CD8-positive, alpha-beta memory T cell (primary cell): ENCODE data around the gene RABGAP1. TPM values are rescaled to one million over a fixed set of nuclear protein-coding genes. Genes with fewer than 3 reads are reported as not detected.

Experiments used
- CTCF ChIA-PET: fragments of 350-600 bp; sonication (Branson Sonifier 250); formaldehyde crosslinking; loops from one replicate; lab custom pipeline; 2021; ENCODE audit warnings: antibody characterized with exemption; lab: Charles Lee
- POLR2A ChIA-PET: fragments of 350-600 bp; sonication (Branson Sonifier 250); formaldehyde crosslinking; loops from one replicate; lab custom pipeline; 2021; ENCODE audit warnings: antibody characterized with exemption; lab: Charles Lee
- DNase-seq, 5 donors: peaks; one replicate each; pipeline versions ENCODE4 v3.0.0 to v3.0.0-alpha.2; 2020 to 2022; ENCODE audit warnings: mixed read lengths in 1 of 5
- H3K27ac ChIP-seq: one replicate; pipeline ENCODE4 v1.7.0; 2013; ENCODE audit warnings: low read depth, mild to moderate bottlenecking, low read length, moderate library complexity
- H3K27me3 ChIP-seq: 2 replicates; pipeline ENCODE4 v1.7.0; 2013; ENCODE audit warnings: low read length, mild to moderate bottlenecking; ENCODE audit not compliant: insufficient read depth, poor library complexity, severe bottlenecking
- H3K36me3 ChIP-seq: 2 replicates; pipeline ENCODE4 v1.7.0; 2013; ENCODE audit warnings: mild to moderate bottlenecking, low read length, moderate library complexity; ENCODE audit not compliant: insufficient read depth
- H3K4me1 ChIP-seq: 2 replicates; pipeline ENCODE4 v1.7.0; 2013; ENCODE audit warnings: mild to moderate bottlenecking, low read length, moderate library complexity; ENCODE audit not compliant: insufficient read depth
- H3K4me3 ChIP-seq: 2 replicates; pipeline ENCODE4 v1.7.0; 2013; ENCODE audit warnings: mild to moderate bottlenecking, low read length
- H3K9me3 ChIP-seq: 2 replicates; pipeline ENCODE4 v1.7.0; 2013; ENCODE audit warnings: mild to moderate bottlenecking, low read length
- H3K27ac Mint-ChIP-seq, 8 donors: one replicate each; pipeline ENCODE4 v1.8.0; 2020 to 2021; ENCODE audit warnings: mixed read lengths in 8 of 8, mild to moderate bottlenecking in 6 of 8, inconsistent platforms in 3 of 8, moderate library complexity in 3 of 8
- H3K27me3 Mint-ChIP-seq, 2 donors: one replicate each; pipeline ENCODE4 v1.8.0; 2020 to 2021; ENCODE audit warnings: mixed read lengths in 2 of 2, mild to moderate bottlenecking in 1 of 2, moderate library complexity in 1 of 2
- H3K36me3 Mint-ChIP-seq, 3 donors: one replicate each; pipeline ENCODE4 v1.8.0; 2020 to 2021; ENCODE audit warnings: mixed read lengths in 3 of 3, inconsistent platforms in 1 of 3, mild to moderate bottlenecking in 1 of 3
- H3K4me1 Mint-ChIP-seq, 3 donors: one replicate each; pipeline ENCODE4 v1.8.0; 2020 to 2021; ENCODE audit warnings: mixed read lengths in 3 of 3, inconsistent platforms in 1 of 3, mild to moderate bottlenecking in 1 of 3
- H3K4me3 Mint-ChIP-seq, 7 donors: one replicate each; pipeline ENCODE4 v1.8.0; 2020 to 2021; ENCODE audit warnings: mixed read lengths in 7 of 7, mild to moderate bottlenecking in 6 of 7, moderate library complexity in 4 of 7, inconsistent platforms in 2 of 7
- H3K9me3 Mint-ChIP-seq, 5 donors: one replicate each; pipeline ENCODE4 v1.8.0; 2020 to 2022; ENCODE audit warnings: mixed read lengths in 5 of 5, mild to moderate bottlenecking in 3 of 5, moderate library complexity in 2 of 5, inconsistent platforms in 1 of 5
- polyA plus RNA-seq: library from polyadenylated mRNA; unstranded; fragments of 300-500 nt; fragmentation: Illumina TruSeq; gene quantifications from one replicate; pipeline ENCODE4 v1.2.3, GENCODE V29; 2021
- total RNA-seq, 2 experiments: library from RNA; stranded (reverse); gene quantifications; one replicate each; pipeline ENCODE4 v1.2.3, GENCODE V29; 2021

Gene RABGAP1
- total and polyA plus RNA-seq, 3 experiments from 2014 or later, result 20.7 to 24.3 (median 22.2) TPM

- Mint-ChIP-seq H3K27ac (peak overlapping the region in 2 of 8 donors; percentile 17 to 43), H3K9me3 (no peaks in the 10 kb centered on the region), H3K4me3 (no peak overlapping the region), H3K27me3 (no peaks in the 10 kb centered on the region), H3K4me1 (no peaks in the 10 kb centered on the region), H3K36me3 (peaks cover 9 to 85% (median 20%) of the 10 kb centered on the region in 3 donors)
- no peak for DNase-seq
- CTCF ChIA-PET, result no interaction called here
- no peak overlapping the region for H3K4me3 ChIP-seq
- H3K9me3 ChIP-seq, result no peaks in the 10 kb centered on the region
- H3K36me3 ChIP-seq, result peaks cover 11% of the 10 kb centered on the region
- H3K27ac ChIP-seq, result no peak overlapping the region
- POLR2A ChIA-PET, result no interaction called here
- no peaks in the 10 kb centered on the region for H3K27me3 ChIP-seq
- no peaks in the 10 kb centered on the region for H3K4me1 ChIP-seq
These were observed 149.5 kb downstream of the RABGAP1 start for GRCh38 chr9:123090198-123090896.

- Mint-ChIP-seq H3K4me3 (no peak overlapping the region), H3K4me1 (no peaks in the 10 kb centered on the region), H3K9me3 (no peaks in the 10 kb centered on the region), H3K36me3 (peaks cover 11 to 86% (median 20%) of the 10 kb centered on the region in 3 donors), H3K27ac (no peak overlapping the region), H3K27me3 (no peaks in the 10 kb centered on the region)
- CTCF ChIA-PET, result no interaction called here
- no peak for DNase-seq
- POLR2A ChIA-PET, result no interaction called here
- Histone ChIP-seq H3K36me3 (peaks cover 14% of the 10 kb centered on the region), H3K27me3 (no peaks in the 10 kb centered on the region), H3K4me3 (no peak overlapping the region), H3K4me1 (no peaks in the 10 kb centered on the region), H3K27ac (no peak overlapping the region), H3K9me3 (no peaks in the 10 kb centered on the region)
These were observed 150.1 kb downstream of the RABGAP1 start for GRCh38 chr9:123090956-123091355.

GRCh38 chr9:123091459-123091858, 150.6 kb downstream of the RABGAP1 start:
- no peaks in the 10 kb centered on the region for H3K27me3 Mint-ChIP-seq
- H3K9me3 Mint-ChIP-seq, result no peaks in the 10 kb centered on the region
- Histone ChIP-seq H3K4me3 (no peak overlapping the region), H3K27me3 (no peaks in the 10 kb centered on the region), H3K27ac (no peak overlapping the region), H3K36me3 (peaks cover 14% of the 10 kb centered on the region), H3K4me1 (no peaks in the 10 kb centered on the region), H3K9me3 (no peaks in the 10 kb centered on the region)
- DNase-seq, result no peak
- no peak overlapping the region for H3K27ac Mint-ChIP-seq
- H3K4me3 Mint-ChIP-seq, result no peak overlapping the region
- ChIA-PET POLR2A (no interaction called here), CTCF (no interaction called here)
- peaks cover 14 to 89% (median 20%) of the 10 kb centered on the region in 3 donors for H3K36me3 Mint-ChIP-seq
- H3K4me1 Mint-ChIP-seq, result no peaks in the 10 kb centered on the region

- no peak overlapping the region for H3K4me3 Mint-ChIP-seq
- POLR2A ChIA-PET, result no interaction called here
- Histone ChIP-seq H3K27me3 (no peaks in the 10 kb centered on the region), H3K4me3 (no peak overlapping the region), H3K36me3 (peaks cover 24% of the 10 kb centered on the region), H3K27ac (no peak overlapping the region), H3K4me1 (no peaks in the 10 kb centered on the region), H3K9me3 (no peaks in the 10 kb centered on the region)
- H3K4me1 Mint-ChIP-seq, result no peaks in the 10 kb centered on the region
- peaks cover 14 to 96% (median 25%) of the 10 kb centered on the region in 3 donors for H3K36me3 Mint-ChIP-seq
- peak overlapping the region in 1 of 8 donors; percentile 17 for H3K27ac Mint-ChIP-seq
- CTCF ChIA-PET, result no interaction called here
- DNase-seq, result no peak
- no peaks in the 10 kb centered on the region for H3K27me3 Mint-ChIP-seq
- H3K9me3 Mint-ChIP-seq, result no peaks in the 10 kb centered on the region
These were observed 152.3 kb downstream of the RABGAP1 start for GRCh38 chr9:123093141-123093540.

GRCh38 chr9:123096987-123097386, 156.2 kb downstream of the RABGAP1 start:
- POLR2A ChIA-PET, result no interaction called here
- H3K27me3 ChIP-seq, result no peaks in the 10 kb centered on the region
- no peaks in the 10 kb centered on the region for H3K4me1 Mint-ChIP-seq
- no peaks in the 10 kb centered on the region for H3K9me3 Mint-ChIP-seq
- peak overlapping the region in 2 of 8 donors; percentile 39 to 42 for H3K27ac Mint-ChIP-seq
- H3K4me3 ChIP-seq, result no peak overlapping the region
- CTCF ChIA-PET, result no interaction called here
- peaks cover 4 to 89% (median 22%) of the 10 kb centered on the region in 3 donors for H3K36me3 Mint-ChIP-seq
- H3K4me3 Mint-ChIP-seq, result no peak overlapping the region
- no peaks in the 10 kb centered on the region for H3K27me3 Mint-ChIP-seq
- no peaks in the 10 kb centered on the region for H3K4me1 ChIP-seq
- H3K36me3 ChIP-seq, result peaks cover 34% of the 10 kb centered on the region
- no peak overlapping the region for H3K27ac ChIP-seq
- no peak for DNase-seq
- H3K9me3 ChIP-seq, result no peaks in the 10 kb centered on the region

- peaks cover 34% of the 10 kb centered on the region for H3K36me3 ChIP-seq
- Mint-ChIP-seq H3K27ac (peak overlapping the region in 2 of 8 donors; percentile 39 to 41), H3K36me3 (peaks cover 4 to 89% (median 24%) of the 10 kb centered on the region in 3 donors), H3K4me1 (no peaks in the 10 kb centered on the region), H3K27me3 (no peaks in the 10 kb centered on the region), H3K9me3 (no peaks in the 10 kb centered on the region), H3K4me3 (no peak overlapping the region)
- no peaks in the 10 kb centered on the region for H3K4me1 ChIP-seq
- no peaks in the 10 kb centered on the region for H3K27me3 ChIP-seq
- CTCF ChIA-PET, result interaction anchor here (1.3 kb wide), 1 partner anchor 10 kb away, joined by 3 read pairs; no protein-coding TSS in a partner anchor
- POLR2A ChIA-PET, result no interaction called here
- H3K4me3 ChIP-seq, result no peak overlapping the region
- H3K9me3 ChIP-seq, result no peaks in the 10 kb centered on the region
- H3K27ac ChIP-seq, result no peak overlapping the region
- no peak for DNase-seq
These were observed 156.7 kb downstream of the RABGAP1 start for GRCh38 chr9:123097430-123098095.

- Mint-ChIP-seq H3K27me3 (no peaks in the 10 kb centered on the region), H3K27ac (peak overlapping the region in 2 of 8 donors; percentile 41 to 64), H3K4me3 (no peak overlapping the region), H3K9me3 (no peaks in the 10 kb centered on the region), H3K4me1 (no peaks in the 10 kb centered on the region), H3K36me3 (peaks cover 4 to 89% (median 24%) of the 10 kb centered on the region in 3 donors)
- H3K4me3 ChIP-seq, result no peak overlapping the region
- peaks cover 34% of the 10 kb centered on the region for H3K36me3 ChIP-seq
- no peaks in the 10 kb centered on the region for H3K9me3 ChIP-seq
- no peaks in the 10 kb centered on the region for H3K4me1 ChIP-seq
- H3K27me3 ChIP-seq, result no peaks in the 10 kb centered on the region
- no peak overlapping the region for H3K27ac ChIP-seq
- ChIA-PET POLR2A (no interaction called here), CTCF (interaction anchor here (1.3 kb wide), 1 partner anchor 10 kb away, joined by 3 read pairs; no protein-coding TSS in a partner anchor)
- DNase-seq, result no peak
These were observed 157.3 kb downstream of the RABGAP1 start for GRCh38 chr9:123098096-123098459.

- Histone ChIP-seq H3K9me3 (no peaks in the 10 kb centered on the region), H3K36me3 (peaks cover 34% of the 10 kb centered on the region), H3K27ac (no peak overlapping the region), H3K4me3 (no peak overlapping the region), H3K4me1 (no peaks in the 10 kb centered on the region), H3K27me3 (no peaks in the 10 kb centered on the region)
- DNase-seq, result no peak
- ChIA-PET CTCF (no interaction called here), POLR2A (no interaction called here)
- Mint-ChIP-seq H3K27ac (peak overlapping the region in 1 of 8 donors; percentile 52), H3K9me3 (no peaks in the 10 kb centered on the region), H3K4me1 (no peaks in the 10 kb centered on the region), H3K4me3 (no peak overlapping the region), H3K36me3 (peaks cover 4 to 88% (median 21%) of the 10 kb centered on the region in 3 donors), H3K27me3 (no peaks in the 10 kb centered on the region)
These were observed 158.2 kb downstream of the RABGAP1 start for GRCh38 chr9:123099042-123099441.
